GM19035 (cell line): Measurements from ENCODE around the gene ZNF337.
"Not testable (repeated sequence)": the region's sequence is repeated elsewhere in the genome, so short reads cannot be mapped to it uniquely, and the experiment has no call there.

Source experiments
- ATAC-seq: cut with Tn5 transposase; IDR thresholded peaks from one replicate; pipeline ENCODE4 v1.9.1; 2021; ENCODE audit not compliant: unreplicated experiment

The ZNF337 gene

GRCh38 chr20:25695532-25696370 is 902 bp downstream of the ZNF337 start:
- ATAC-seq: no peak

GRCh38 chr20:25692499-25692898 is 4.2 kb downstream of the ZNF337 start:
- ATAC-seq: no peak

DNA sequence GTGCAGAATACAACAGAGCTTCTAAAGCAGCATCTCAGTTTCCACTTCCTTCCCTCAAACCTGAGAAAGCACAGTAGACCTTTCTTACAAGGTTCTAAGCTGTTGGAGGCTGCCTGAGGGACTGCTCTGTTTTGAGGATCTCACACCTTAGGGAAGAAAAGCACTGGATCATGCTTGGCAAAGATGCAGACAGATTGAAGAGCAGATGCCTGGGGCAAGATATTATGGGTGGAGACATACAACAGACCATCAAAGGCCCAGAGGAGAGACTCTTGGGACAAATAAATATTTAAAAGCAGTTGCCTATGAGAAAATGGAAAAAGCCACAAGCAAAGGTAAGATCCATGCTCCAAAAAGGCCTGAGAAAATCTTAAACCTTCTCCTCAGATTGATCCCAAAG is 6.2 kb downstream of the ZNF337 start:
- no peak for ATAC-seq

DNA sequence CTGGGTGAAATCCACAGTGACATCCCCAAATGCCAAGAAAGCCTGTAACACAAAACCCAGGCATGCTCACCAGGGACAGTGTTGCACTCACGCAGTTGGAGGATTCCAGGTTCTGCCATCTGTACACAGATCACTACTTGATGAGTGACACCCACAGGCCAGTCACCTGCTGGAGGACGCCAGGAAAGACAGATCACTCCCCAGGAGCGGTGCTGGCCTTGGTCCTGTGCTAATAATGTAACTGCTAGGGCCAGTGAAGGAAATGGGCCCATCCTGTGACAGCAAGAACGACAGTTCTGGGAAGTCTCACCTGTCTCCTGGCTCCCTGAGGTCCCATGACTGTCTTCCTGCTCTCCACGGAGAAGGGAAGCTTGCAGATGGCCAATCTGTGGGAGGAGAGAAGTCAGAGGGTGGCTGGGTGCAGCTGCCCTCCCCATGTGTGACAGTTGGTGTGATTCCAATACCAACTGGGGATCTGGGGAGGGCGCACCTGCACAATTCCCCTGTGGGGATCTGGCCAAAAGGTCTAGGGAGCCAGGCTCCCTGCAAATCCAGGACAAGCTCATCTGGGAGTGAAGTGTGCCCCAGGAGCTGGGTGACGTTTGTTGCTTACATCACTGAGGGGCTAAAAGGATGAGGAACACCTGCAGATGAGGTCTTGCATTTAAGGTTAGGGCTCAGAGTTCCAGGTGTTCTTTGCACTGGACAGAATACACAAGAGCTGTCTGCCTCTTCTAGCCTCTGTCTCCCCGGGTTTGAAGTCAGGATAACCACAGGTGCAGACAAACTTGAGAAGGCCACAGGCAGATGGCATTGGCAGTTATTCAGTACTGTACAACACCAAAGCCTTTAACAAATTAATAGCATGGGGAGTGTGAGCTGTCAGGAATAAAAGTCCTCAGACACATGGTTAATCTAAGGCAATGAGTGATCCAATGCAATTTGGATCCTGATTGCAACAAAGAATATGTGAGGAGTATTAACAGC is 10.3 kb downstream of the ZNF337 start:
- ATAC-seq: peak; percentile 38

GRCh38 chr20:25685276-25686080 is 11.2 kb downstream of the ZNF337 start:
- peak; percentile 74 for ATAC-seq

DNA sequence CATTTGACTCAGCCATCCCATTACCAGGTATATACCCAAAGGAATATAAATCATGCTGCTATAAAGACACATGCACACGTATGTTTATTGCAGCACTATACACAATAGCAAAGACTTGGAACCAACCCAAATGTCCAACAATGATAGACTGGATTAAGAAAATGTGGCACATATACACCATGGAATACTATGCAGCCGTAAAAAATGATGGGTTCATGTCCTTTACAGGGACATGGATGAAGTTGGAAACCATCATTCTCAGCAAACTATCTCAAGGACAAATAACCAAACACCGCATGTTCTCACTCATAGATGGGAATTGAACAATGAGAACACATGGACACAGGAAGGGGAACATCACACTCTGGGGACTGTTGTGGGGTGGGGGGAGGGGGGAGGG is 12.8 kb downstream of the ZNF337 start:
- not testable (repeated sequence) for ATAC-seq

DNA sequence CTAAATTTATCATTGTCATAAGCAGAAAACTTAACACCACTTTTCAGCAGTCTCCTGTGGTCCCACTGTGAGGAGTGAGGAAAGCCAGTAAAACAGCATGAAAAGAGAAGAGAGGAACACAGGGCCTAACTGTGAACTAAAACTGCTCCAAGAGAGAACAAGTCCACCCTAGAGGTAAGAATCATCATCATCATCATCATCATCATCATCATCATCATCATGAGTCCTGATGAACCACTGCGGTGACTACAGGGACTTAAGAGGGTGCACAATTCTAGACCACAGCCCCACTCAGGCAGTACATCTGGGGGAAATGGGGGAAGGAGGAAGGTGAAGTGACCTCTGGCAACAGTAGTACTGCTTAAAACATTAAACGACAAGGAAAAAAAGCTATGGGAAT is 13.6 kb downstream of the ZNF337 start:
- ATAC-seq: no peak

DNA sequence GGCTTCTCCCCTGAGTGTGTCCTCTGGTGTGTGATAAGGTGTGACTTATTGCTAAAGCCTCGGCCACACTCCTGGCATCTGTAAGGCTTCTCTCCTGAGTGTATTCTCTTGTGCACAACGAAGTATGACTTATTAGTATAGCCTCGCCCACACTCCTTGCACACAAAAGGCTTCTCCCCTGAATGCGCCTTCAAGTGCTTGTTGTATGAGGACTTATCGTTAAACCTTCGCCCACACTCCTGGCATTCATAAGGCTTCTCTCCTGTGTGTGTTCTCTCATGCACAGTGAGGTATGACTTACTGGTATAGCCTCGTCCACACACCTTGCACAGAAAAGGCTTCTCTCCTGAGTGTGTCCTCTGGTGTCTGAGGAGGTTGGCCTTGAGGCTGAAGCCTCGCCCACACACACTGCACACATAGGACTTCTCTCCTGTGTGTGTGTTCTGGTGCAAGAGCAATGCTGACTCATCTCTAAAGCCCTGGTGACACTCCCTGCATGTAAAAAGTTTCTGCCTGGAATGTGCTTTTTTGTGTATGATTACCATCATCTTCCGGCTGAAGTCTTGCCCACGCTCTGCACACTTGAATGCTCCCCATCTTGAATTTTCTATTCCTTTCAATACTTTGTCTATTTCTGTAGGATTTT is 20.4 kb downstream of the ZNF337 start:
- no peak for ATAC-seq

DNA sequence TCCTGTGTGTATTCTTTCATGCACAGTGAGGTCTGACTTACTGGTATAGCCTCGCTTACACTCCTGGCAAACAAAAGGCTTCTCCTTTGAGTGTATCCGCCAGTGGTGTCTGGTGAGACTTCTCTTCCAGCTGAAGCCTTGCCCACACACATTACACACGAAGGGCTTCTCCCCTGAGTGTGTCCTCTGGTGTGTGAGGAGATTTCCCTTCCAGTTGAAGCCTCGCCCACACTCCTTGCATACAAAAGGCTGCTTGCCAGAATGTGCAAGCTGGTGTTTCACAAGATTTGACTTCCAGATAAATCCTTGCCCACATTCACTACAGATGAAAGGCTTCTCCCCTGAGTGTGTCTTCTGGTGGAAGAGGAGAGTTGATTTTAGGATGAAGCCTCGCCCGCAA is 21.5 kb downstream of the ZNF337 start:
- ATAC-seq: no peak

DNA sequence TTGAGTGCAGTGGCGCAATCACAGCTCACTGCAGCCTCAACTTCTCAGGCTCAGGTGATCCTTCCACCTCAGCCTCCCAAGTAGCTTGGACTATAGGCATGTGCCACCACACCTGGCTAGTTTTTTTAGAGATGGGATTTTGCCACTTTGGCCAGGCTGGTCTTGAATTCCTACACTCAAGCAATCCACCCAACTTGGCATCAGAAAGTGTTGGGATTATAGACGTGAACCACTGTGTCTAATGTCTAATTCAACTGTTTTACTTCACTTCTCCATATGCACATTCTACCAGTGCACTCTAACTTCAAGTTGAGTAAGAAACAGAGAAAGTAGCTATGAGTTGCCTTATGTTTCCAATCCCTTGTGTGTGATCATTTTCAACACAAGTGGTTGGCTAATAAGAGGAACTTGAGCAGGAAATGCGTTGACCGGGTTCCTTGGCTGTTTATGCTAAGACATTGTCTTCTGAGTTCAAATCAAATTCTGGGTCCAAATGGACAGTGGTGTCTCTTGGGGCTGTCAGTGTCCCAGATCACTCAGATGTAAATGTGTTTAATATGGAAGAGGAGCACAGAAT is 23.9 kb downstream of the ZNF337 start:
- no peak for ATAC-seq

- ATAC-seq: no peak
Measured at GRCh38 chr20:25669826-25670422, 26.7 kb downstream of the ZNF337 start.

DNA sequence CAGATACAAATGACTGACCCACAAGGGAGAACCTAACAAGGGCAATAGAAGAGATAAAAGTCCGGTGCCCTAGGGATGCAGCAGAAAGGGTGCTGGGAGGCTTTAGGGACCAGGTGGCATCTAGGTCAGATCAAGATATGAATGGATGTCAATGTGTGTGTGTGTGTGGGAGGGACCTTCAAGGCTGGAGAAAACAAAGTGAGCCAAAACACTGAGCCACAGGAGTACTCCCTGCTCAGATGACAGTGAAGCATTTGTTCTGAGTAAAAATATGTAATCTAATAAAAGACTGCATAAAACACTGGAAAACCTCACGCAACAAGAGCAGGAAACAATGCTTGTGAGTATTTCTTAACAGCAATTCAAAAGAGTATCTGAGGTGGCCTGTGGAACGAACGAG is 28.2 kb downstream of the ZNF337 start:
- ATAC-seq: no peak

DNA sequence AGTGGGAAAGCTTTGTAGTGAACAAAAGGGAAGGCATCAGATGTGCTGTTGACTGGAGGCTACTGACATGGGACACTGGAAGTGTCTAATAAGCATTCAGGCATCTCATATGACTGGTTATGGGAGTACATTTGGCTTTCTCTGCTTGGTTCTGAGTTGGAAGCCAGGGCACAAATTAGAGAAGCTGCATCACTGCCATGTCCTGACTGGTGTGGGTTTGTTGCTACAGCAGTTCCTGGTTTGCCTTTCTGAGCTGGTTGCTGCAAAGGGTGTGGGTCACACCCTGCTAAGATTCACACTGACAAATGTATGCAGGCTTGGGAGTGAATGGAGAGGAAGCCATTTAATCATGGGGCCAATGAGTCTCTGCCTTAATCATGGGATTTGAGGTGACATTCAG is 36.7 kb downstream of the ZNF337 start:
- no peak for ATAC-seq

DNA sequence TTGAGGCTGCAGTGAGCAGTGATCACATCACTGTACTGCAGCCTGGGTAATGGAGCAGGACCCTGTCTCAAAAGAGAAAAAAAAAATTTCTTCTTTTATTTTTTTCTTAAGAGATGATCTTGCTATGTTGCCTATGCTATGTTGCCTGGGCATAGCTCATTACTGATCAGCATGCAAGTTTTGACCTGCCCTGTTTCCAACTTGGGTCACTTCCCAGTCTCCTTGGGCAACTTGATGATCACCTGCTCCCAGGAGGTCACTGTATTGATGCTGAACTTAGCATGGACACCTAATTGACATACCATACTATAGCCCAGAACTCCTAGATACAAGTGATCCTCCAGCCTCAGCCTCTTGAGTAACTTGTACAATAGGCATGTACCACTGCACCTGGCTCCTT is 42.2 kb downstream of the ZNF337 start:
- ATAC-seq: no peak

DNA sequence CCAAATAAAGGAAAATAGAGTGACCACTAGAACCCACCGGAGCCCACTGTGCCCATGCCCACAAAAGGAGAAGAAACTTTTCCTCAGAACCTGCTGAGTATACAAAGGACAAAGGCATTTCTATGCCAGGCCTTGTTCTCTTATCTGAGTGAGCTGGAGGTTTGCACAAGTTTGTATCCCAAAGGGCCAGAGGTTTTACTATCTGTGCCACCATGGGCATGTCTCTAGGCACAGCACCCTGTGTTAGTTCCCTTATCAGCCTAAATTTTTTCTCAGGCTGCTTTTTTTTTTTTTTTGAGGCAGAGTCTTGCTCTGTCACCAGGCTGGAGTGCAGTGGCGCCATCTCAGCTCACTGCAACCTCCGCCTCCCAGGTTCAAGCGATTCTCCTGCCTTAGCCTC is 43.8 kb downstream of the ZNF337 start:
- ATAC-seq: not testable (repeated sequence)

DNA sequence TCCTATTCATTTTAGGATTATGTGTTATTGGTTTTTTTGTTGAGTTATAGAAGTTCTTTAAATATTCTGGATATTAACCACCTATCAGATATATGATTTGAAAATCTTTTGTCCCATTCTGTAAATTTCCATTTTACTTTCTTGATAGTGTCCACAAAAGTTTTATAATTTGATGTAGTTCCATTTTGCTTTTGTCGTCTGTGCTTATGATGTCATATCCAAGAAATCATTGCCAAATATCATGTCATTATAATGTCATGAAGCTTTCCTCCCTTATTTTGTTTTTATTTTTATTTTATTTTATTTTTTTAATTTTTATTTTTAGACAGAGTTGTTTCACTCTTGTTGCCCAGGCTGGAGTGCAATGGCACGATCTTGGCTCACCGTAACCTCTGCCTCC is 51.8 kb downstream of the ZNF337 start:
- no peak for ATAC-seq

- ATAC-seq: no peak
Measured at GRCh38 chr20:25643716-25644115, 52.9 kb downstream of the ZNF337 start.

GRCh38 chr20:25637247-25637646 is 59.4 kb downstream of the ZNF337 start:
- ATAC-seq: no peak

- ATAC-seq: no peak
Measured at GRCh38 chr20:25632940-25633790, 63.5 kb downstream of the ZNF337 start.
